GM21825 (cell line): ENCODE data around the gene ZNF821.
"Not testable (repeated sequence)": the region's sequence is repeated elsewhere in the genome, so short reads cannot be mapped to it uniquely, and the experiment has no call there.

Source experiments
- ATAC-seq: cut with Tn5 transposase; IDR thresholded peaks from one replicate; pipeline ENCODE4 v1.9.1; 2021; ENCODE audit warnings: mild to moderate bottlenecking, moderate library complexity; ENCODE audit not compliant: unreplicated experiment

Gene ZNF821

GRCh38 chr16:71903608-71904007 is 19.6 kb upstream of the ZNF821 start:
- no peak for ATAC-seq

GRCh38 chr16:71902656-71903365 is 18.8 kb upstream of the ZNF821 start:
- ATAC-seq = no peak

GRCh38 chr16:71899171-71899570 is 15.2 kb upstream of the ZNF821 start:
- ATAC-seq = no peak

GRCh38 chr16:71896764-71897368 is 12.9 kb upstream of the ZNF821 start:
- ATAC-seq = no peak

- peak; percentile 25 for ATAC-seq
Observed at GRCh38 chr16:71895679-71896365, 11.8 kb upstream of the ZNF821 start.

- ATAC-seq = peak; percentile 83
Observed at GRCh38 chr16:71894921-71895678, 11.1 kb upstream of the ZNF821 start, which contains the start of gene IST1. Gene IST1, plus strand, starts transcription at chr16:71895531. Its CDS starts 20,110 bp downstream, at chr16:71915641.

GRCh38 chr16:71894229-71894920 is 10.4 kb upstream of the ZNF821 start:
- peak; percentile 23 for ATAC-seq

- ATAC-seq = no peak
Observed at GRCh38 chr16:71893888-71894228, 9.9 kb upstream of the ZNF821 start.

GRCh38 chr16:71889147-71889546 is 5.2 kb upstream of the ZNF821 start:
- ATAC-seq = no peak

GRCh38 chr16:71885261-71885650 is 1.3 kb upstream of the ZNF821 start:
- ATAC-seq = no peak

- peak; percentile 41 for ATAC-seq
Observed at GRCh38 chr16:71883168-71883848, 674 bp downstream of the ZNF821 start.

GRCh38 chr16:71882505-71883167 is 1.3 kb downstream of the ZNF821 start:
- peak; percentile 42 for ATAC-seq

GRCh38 chr16:71880176-71880575 is 3.8 kb downstream of the ZNF821 start:
- ATAC-seq = no peak

GRCh38 chr16:71878911-71879310 is 5.1 kb downstream of the ZNF821 start:
- ATAC-seq = no peak

- ATAC-seq = no peak
Observed at GRCh38 chr16:71873199-71873598, 10.8 kb downstream of the ZNF821 start.

- ATAC-seq = no peak
Observed at GRCh38 chr16:71870818-71871217, 13.2 kb downstream of the ZNF821 start.

- no peak for ATAC-seq
Observed at GRCh38 chr16:71869089-71869488, 14.9 kb downstream of the ZNF821 start.

GRCh38 chr16:71867939-71868338 is 16.0 kb downstream of the ZNF821 start:
- ATAC-seq = no peak

GRCh38 chr16:71867175-71867574 is 16.8 kb downstream of the ZNF821 start:
- not testable (repeated sequence) for ATAC-seq
